HL-60/S4 treated with phorbol 12-myristate 13-acetate at 8.2 ng/mL for 4 days and 3 days (cell line): ENCODE data around the gene AGPAT2.

Experiments
- in situ Hi-C: fragments of 300-500 bp; cut with MboI; formaldehyde crosslinking; loops from 2 replicates; pipeline ENCODE4 v1.15.0; 2022; ENCODE audit warnings: low sequenced_read_pairs

AGPAT2 gene

DNA sequence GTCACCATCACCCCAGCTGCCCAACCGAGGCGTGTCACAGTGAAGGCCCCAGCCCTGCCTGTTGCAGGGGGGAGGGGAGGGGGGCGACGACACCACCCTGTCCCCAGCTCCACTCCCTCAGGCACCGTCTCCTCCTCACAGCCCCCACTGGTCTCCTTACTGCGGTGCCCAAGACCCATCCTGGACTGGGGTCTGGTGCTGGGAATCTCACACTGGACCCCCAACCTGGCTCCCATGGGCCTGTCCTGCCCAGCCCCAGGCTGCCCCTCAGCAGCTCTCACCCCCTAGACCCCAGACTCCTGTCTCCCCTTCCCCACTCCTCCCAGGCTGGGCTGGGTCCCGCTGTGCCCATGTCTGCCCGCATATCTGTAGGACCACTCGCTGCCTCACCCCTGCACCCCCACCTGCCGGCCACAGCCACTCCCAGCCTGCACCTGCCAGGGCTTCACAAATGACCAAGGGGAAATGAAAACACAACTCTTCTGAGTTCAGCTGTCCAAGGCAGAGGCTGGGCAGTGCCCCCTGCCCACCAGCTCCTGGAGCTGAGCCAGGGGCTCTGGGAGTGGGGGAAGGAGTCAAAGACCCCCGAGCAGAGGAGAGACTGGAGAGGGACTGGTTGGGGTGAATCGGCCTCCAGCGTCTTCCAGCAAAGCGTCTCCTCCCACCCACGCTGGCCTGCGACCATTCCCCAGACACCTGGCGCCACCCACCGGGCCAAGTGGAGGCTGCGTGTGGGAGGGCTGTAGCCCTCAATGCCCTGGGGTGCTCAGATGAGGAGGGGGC lies 57.2 kb downstream of the AGPAT2 start:
- in situ Hi-C loops = loop anchor here (10.0 to 25.0 kb wide), 2 partner anchors 135 to 293 kb away; partner anchors contain the start of gene GPSM1

DNA sequence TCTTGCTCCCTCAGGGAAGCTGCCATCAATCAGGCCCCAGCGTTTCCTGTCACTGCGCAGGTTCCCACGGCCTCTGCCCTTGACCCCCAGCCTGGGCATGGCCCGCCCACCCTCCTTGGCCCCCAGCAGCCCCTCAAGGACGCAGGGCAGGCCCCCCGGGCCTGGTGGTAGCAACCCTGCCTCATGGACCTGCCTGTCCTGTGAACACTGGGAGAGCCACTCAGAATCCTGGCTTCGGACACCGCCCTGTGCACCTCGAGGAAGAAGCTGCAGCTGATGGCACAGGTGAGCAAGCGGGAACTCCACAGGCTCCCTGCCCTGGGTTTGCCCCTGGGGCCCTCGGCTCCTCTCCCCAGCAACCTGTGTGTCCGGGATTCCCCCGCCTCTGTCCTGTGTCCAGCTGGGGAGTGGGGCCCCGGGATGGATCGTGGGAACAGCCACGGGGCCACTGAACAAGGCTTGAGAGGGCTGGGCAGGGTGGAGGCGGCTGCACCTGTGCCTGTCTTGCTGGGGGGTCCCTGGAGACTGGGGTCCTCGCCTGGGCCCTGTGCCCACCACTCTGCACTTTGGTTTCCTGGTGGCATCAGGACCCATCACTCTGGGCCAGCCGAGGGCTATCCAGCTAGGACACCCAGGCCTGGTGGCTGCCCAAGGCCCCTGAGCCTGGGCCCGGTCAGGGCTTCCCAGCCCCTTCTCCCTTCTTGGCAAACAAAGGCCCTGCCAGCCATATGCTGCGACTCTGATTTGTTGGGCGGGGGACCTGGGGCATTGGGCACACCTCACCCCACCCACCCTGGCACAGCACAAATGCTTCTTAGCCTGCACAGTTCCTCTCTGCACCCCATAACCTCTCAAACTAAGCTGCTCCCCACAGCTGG lies 58.0 kb downstream of the AGPAT2 start:
- in situ Hi-C loops = loop anchor here (10.0 to 25.0 kb wide), 2 partner anchors 134 to 292 kb away; partner anchors contain the start of gene GPSM1

DNA sequence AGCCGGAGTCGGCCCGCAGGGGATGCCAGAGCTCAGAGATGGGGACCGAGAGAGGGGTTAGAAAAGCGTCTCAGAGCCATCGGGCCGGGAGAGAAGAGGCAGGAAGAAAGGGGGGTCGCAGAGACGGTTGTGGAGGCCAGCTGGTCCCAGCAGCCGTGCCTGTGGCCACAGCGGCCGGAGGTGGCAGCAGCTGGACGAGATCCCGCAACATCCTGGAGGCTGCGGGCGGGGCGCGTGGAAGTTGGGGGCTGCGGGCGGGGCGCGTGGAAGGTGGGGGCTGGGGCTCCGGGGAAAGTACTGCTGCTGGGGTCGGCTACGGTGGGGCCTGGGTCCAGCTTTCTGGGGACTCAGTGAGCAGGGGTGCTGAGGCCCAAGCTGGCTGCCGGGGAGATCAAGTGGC lies 59.0 kb downstream of the AGPAT2 start:
- in situ Hi-C loops = loop anchor here (10.0 to 25.0 kb wide), 2 partner anchors 133 to 291 kb away; partner anchors contain the start of gene GPSM1

DNA sequence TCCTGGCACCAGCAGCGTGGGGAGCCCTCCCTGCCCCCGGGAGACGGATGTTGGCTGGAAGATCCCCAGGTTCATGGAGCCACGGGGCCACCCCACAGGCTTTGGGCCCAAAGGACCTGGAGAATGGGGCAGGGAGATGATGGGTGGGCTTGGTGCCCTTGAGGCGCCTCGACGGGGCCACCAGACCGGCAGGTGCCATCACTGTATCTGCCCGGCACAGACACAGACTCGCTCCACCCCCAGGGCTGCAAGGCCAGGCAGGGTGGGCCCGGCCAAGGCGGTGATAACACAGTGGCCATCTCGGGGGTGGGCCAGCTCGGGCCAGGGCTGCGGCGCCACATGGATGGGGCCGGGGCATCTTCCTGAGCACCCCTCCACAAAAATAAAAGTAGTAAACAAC lies 59.6 kb downstream of the AGPAT2 start:
- in situ Hi-C loops = loop anchor here (10.0 to 25.0 kb wide), 2 partner anchors 133 to 290 kb away; partner anchors contain the start of gene GPSM1

DNA sequence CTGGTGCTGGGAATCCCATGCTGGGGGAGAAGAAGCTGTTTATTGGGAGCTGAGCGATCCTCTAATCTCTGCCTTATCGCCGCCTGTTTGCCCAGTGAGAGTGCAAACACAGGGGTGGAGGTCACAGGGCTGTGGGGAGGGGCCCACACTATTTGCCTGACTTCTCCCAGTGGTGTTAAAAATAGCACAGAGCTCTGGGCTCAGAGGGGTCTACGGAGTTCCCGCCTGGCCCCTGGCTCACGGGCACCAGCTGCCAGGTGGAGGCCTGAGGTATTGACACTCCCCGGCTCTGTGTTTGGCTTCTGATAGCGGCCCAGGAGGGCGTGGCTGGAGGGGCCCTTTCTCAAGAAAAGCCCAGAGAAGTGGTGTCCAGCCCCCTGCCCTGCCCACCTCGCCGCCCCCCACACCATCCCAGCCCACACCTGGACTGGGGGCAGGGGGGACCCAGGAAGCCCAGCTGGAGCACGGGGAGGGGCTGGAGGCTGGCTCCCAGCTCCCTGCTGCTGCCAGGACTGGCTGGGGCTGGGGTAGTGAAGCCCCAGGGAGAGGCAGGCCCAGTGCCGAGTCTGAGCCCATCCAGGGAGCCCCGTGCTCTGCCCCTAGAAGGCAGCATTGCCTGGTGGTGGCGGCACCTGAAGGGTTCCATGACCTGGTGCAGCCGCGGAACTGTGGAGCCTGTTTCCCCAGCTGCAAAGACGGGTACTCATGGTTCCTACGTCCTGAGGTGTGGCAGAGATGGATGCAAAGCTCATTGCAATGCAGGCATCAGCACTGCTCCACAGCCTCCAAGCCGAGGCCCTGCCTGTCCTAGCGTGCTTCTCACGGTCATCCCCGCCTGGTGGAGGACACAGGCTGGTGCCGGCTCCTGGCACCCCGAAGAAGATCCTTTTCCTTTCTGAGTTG lies 60.3 kb downstream of the AGPAT2 start:
- in situ Hi-C loops = loop anchor here (10.0 to 25.0 kb wide), 2 partner anchors 132 to 290 kb away; partner anchors contain the start of gene GPSM1

DNA sequence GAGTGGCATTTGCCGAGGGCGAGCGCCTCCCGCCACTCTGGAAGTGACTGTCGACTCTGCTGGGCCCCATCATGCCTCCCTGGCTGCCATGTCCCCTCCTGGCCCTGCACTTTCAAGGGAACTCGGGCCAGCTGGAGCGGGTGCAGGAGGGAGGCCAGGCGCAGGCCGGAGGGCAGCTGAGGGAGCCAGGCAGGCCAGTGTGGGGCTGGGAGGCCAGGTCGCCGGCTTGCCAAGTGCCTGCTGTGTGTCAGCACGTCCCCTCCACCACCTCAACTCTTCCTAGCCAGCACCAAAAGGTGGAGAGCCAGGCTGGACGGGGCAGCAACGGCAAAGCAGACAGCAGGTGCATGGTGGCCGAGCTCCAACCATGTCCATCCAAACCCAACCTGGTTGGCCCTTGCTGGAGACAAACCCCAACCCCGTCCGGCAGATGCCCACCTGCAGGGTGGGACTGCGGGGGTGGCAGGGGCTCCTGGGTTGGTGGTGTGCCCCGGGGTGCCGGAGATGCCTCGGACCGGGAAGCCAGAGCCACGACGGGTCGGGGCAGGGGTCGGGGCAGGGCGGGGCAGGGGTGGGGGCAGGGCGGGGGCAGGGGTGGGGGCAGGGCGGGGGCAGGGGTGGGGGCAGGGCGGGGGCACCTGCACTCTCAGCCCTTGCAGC lies 61.1 kb downstream of the AGPAT2 start:
- in situ Hi-C loops = loop anchor here (10.0 to 25.0 kb wide), 2 partner anchors 131 to 289 kb away; partner anchors contain the start of gene GPSM1

DNA sequence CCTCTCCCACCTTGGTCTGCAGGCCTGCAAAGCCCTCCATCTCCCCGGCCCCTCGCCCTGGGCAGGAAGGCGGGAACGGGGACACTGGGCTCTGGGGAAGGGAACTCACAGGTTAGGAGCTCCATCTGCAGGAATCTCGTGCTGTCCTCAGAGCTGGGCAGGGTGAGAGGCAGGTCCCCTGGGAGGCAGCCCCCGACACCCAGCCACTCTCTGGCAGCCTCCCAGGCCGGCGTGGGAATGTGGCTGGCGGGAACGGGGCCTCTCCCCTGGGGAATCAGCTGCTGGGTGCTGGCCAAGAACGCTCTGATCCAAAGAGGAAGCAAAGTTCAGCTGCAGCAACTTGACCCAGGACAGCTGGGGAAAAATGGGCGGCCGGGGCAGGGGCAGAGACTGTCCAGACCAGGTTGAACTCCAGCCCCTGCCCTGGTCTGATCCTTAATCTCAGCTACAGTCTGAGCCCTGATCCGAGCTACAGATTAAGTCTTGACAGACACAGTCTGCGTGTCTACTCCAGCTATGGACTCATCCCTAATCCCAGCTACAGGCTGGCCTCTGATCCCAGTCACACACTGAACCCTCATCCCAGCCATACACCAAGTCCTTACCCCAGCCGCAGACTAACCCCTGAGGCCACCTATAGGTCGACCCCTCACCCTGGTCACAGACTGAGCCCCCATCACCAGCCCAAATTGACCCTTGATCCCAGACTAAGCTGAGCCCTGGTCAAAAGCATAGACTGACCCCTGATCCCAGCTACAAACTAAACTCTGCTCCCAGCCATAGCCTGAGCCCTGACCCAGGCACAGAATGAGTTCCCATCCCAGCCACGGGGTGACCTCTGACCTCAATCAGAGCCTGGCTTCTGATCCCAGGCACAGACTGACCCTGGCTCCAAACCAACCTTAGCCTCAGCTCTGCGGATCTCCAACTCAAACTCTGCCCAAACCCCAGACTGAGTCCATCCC lies 61.9 kb downstream of the AGPAT2 start:
- in situ Hi-C loops = loop anchor here (10.0 to 25.0 kb wide), 2 partner anchors 131 to 288 kb away; partner anchors contain the start of gene GPSM1

DNA sequence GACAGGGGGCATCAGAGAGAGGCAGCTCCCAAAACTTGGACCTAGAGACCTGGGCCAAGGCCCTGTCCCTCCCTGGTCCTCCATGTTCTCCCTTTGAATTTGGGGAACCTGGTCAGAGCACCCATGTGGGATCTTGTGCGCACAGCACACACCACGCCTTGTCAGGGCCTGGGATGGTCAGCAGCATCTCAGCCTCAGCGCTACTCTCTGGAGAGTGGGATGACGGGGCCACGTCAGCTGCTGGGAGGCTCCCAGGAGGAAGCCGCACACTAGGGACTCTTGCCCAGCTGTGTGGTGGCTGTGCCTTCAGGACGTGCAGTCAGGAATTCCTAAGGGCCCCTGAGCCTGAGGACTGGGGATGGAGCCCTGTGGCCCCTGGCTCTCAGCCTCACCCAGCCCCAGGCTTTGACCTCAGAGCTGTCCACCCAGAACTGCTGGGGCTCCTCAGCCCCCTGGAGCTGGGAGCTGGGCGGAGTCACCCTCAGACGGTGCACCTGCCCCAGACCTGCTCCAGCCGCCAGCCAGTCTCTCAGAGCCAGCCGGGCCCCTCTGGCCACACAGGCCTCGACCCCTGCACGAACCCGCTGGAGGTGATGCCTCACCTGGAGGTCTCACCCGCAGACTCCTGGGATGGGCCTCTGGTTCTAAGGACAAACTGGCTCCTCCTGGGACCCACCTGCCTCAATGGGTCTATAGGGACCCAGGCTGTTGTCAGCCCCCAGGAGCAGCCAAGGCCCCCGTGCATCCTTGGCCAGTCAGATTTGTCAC lies 62.9 kb downstream of the AGPAT2 start:
- in situ Hi-C loops = loop anchor here (10.0 kb wide), 1 partner anchor 130 kb away; no protein-coding TSS in a partner anchor

DNA sequence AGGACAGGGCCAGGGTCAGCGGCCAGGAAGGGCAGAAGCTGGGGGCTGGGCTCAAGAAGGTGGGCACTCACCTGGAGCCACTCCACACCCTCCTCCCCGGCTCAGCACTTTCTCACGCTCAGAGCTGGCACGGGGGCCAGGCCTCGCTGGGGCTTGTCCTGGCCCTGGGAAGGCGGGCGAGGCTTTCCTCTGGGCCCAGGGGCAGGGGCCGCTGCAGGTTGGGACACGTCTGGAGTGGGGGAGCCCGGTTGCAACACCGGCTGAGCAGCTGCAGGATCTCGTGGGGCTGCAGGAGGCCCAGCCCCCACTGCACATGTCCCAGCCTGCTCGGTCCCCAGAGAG lies 63.4 kb downstream of the AGPAT2 start:
- in situ Hi-C loops = loop anchor here (10.0 kb wide), 1 partner anchor 129 kb away; no protein-coding TSS in a partner anchor
